Endothelial cell of umbilical vein (primary cell): ENCODE data around the gene CORO2B. TPM values are rescaled to one million over a fixed set of nuclear protein-coding genes. Genes with fewer than 3 reads are reported as not detected.

Experiments
- BruUV-seq: library from RNA; stranded (reverse); fragments of 400-500 nt; replicated peaks from 2 replicates; lab custom pipeline; 2021; lab: Mats Ljungman, UMichigan
- CTCF ChIA-PET: fragments of 300-600, 350-600 bp; sonication (Branson Sonifier 250); formaldehyde crosslinking; loops from one replicate; lab custom pipeline; 2021; ENCODE audit warnings: antibody characterized with exemption, inconsistent platforms; lab: Charles Lee
- POLR2A ChIA-PET: fragments of 300-600, 350-600 bp; sonication (Branson Sonifier 250); formaldehyde crosslinking; loops from one replicate; lab custom pipeline; 2021; ENCODE audit warnings: antibody characterized with exemption, inconsistent platforms; lab: Charles Lee
- DNase-seq: peaks from one replicate; pipeline ENCODE4 v3.0.0-alpha.2; 2011; ENCODE audit warnings: low read depth, low spot score
- FAIRE-seq: peaks from 2 replicates; lab custom pipeline; 2011; peaks lifted over from hg19 to GRCh38; lab: Jason Lieb, UNC
- H2AFZ ChIP-seq: 2 replicates; pipeline ENCODE4 v1.6.0; 2012; ENCODE audit warnings: low read depth, low read length, control low read depth, inconsistent platforms
- H3K27ac ChIP-seq: 2 replicates; pipeline ENCODE4 v1.5.1; 2011; ENCODE audit warnings: low read depth, mild to moderate bottlenecking, control low read depth, low read length, moderate library complexity; ENCODE audit not compliant: insufficient read depth
- H3K27me3 ChIP-seq, 2 experiments: 2 replicates each; pipeline versions ENCODE4 v1.6.0 to v1.6.1; 2011; ENCODE audit warnings: low read length in 2 of 2, mixed read lengths in 1 of 2; ENCODE audit not compliant: control insufficient read depth in 2 of 2, insufficient read depth in 2 of 2
- H3K36me3 ChIP-seq, 2 experiments: 2 replicates in 1 of 2; 3 replicates in 1 of 2; pipeline ENCODE4 v1.5.1; 2011; ENCODE audit warnings: low read length in 2 of 2, mild to moderate bottlenecking in 1 of 2, moderate library complexity in 1 of 2; ENCODE audit not compliant: control insufficient read depth in 2 of 2, insufficient read depth in 2 of 2; ENCODE audit errors: extremely low read depth in 1 of 2
- H3K4me1 ChIP-seq: 3 replicates; pipeline ENCODE4 v1.5.1; 2011; ENCODE audit warnings: mild to moderate bottlenecking, low read length; ENCODE audit not compliant: control insufficient read depth, insufficient read depth; ENCODE audit errors: extremely low read depth
- H3K4me2 ChIP-seq: 2 replicates; pipeline ENCODE4 v1.6.1; 2011; ENCODE audit warnings: low read length, control low read depth, mixed read lengths; ENCODE audit not compliant: insufficient read depth
- H3K4me3 ChIP-seq, 3 experiments: fragments of 200-600 bp in 1 of 3; sonication (generic), shearing (Covaris generic) in 1 of 3; replicated peaks in 1 of 3; 2 replicates each; pipeline ENCODE4 v1.5.1; 2011 to 2016; ENCODE audit warnings: control low read depth in 3 of 3, low read length in 3 of 3, mild to moderate bottlenecking in 2 of 3, inconsistent platforms in 1 of 3, low read depth in 1 of 3, moderate library complexity in 1 of 3; ENCODE audit not compliant: insufficient read depth in 1 of 3
- H3K79me2 ChIP-seq: 2 replicates; pipeline ENCODE4 v1.6.0; 2012; ENCODE audit warnings: low read length, inconsistent platforms; ENCODE audit not compliant: control insufficient read depth, insufficient read depth
- H3K9ac ChIP-seq: replicated peaks from 2 replicates; pipeline ENCODE3; 2011; ENCODE audit warnings: low read length, control low read depth; ENCODE audit not compliant: insufficient read depth; ENCODE audit errors: extremely low read depth
- H3K9me1 ChIP-seq: replicated peaks from 3 replicates; pipeline ENCODE4 v1.6.0; 2011; ENCODE audit warnings: mild to moderate bottlenecking, low read length; ENCODE audit not compliant: control insufficient read depth, insufficient read depth; ENCODE audit errors: extremely low read depth
- H3K9me3 ChIP-seq: replicated peaks from 2 replicates; pipeline ENCODE4 v1.5.1; 2012; ENCODE audit warnings: low read length, inconsistent platforms; ENCODE audit not compliant: control insufficient read depth, insufficient read depth
- H4K20me1 ChIP-seq: replicated peaks from 2 replicates; pipeline ENCODE3; 2011; ENCODE audit warnings: mild to moderate bottlenecking, low read length; ENCODE audit not compliant: control insufficient read depth, insufficient read depth; ENCODE audit errors: extremely low read depth
- CTCF ChIP-seq, 2 donors: IDR thresholded peaks; 1 replicate in 1 of 2; 2 replicates in 1 of 2; pipeline ENCODE4 v1.5.1; 2011; ENCODE audit warnings: low read length in 2 of 2, mild to moderate bottlenecking in 2 of 2, moderate library complexity in 2 of 2, control low read depth in 1 of 2, inconsistent platforms in 1 of 2, low read depth in 1 of 2; ENCODE audit not compliant: insufficient read depth in 1 of 2; ENCODE audit errors: extremely low read depth in 1 of 2
- EZH2 ChIP-seq: IDR thresholded peaks from 2 replicates; pipeline ENCODE4 v1.6.1; 2012; ENCODE audit warnings: borderline replicate concordance, low read depth, mild to moderate bottlenecking, moderate library complexity, low read length, inconsistent platforms; ENCODE audit not compliant: severe bottlenecking
- FOS ChIP-seq: IDR thresholded peaks from 2 replicates; pipeline ENCODE4 v1.6.1; 2011; ENCODE audit warnings: mild to moderate bottlenecking, low read length, moderate library complexity, borderline replicate concordance; ENCODE audit not compliant: insufficient read depth
- GATA2 ChIP-seq: IDR thresholded peaks from 2 replicates; pipeline ENCODE4 v1.7.0; 2011; ENCODE audit warnings: low read depth, mild to moderate bottlenecking, moderate library complexity, mixed read lengths, low read length; ENCODE audit not compliant: insufficient read length, insufficient read depth
- JUN ChIP-seq: IDR thresholded peaks from 2 replicates; pipeline ENCODE4 v1.6.1; 2011; ENCODE audit warnings: borderline replicate concordance, low read depth; ENCODE audit not compliant: insufficient read length, insufficient read depth
- MAX ChIP-seq: IDR thresholded peaks from 2 replicates; pipeline ENCODE4 v1.6.1; 2011; ENCODE audit not compliant: insufficient read depth, insufficient read length
- MYC ChIP-seq: IDR thresholded peaks from one replicate; pipeline ENCODE4 v1.6.1; 2011; ENCODE audit warnings: mild to moderate bottlenecking, low read depth, low read length
- POLR2A ChIP-seq: IDR thresholded peaks from 2 replicates; pipeline ENCODE4 v1.6.1; 2012; ENCODE audit warnings: low read depth, mild to moderate bottlenecking, control low read depth, low read length
- POLR2AphosphoS5 ChIP-seq: IDR thresholded peaks from 2 replicates; pipeline ENCODE4 v1.6.1; 2012; ENCODE audit warnings: low read depth, mild to moderate bottlenecking, control low read depth, low read length, moderate library complexity; ENCODE audit not compliant: insufficient read depth
- dilution Hi-C: fragments of 300-500 bp; cut with MboI; formaldehyde crosslinking; loops from one replicate; pipeline ENCODE4 v1.15.0; 2019; ENCODE audit warnings: low sequenced_read_pairs; ENCODE audit not compliant: extremely low pct_ligation_motif_present
- intact Hi-C: fragments of 100-400 bp; cut with micrococcal nuclease; formaldehyde crosslinking; loops from one replicate; pipeline ENCODE4 v1.10.0; 2022
- polyA plus RNA-seq, 4 experiments: library from polyadenylated mRNA; depleted of rRNA in 3 of 4; stranded (reverse) in 3 of 4; unstranded in 1 of 4; fragments of >200 nt; gene quantifications; 2 replicates each; pipeline versions ENCODE4 v1.2.1 to v1.2.3, GENCODE V29; 2011 to 2012; ENCODE audit warnings: missing spikeins in 1 of 4
- total RNA-seq: library from RNA; stranded (reverse); gene quantifications from 2 replicates; pipeline ENCODE4 v1.2.3, GENCODE V29; 2021

The CORO2B gene
- total and polyA plus RNA-seq, 2 donors (not counting 3 experiments of a cell fraction or from before 2014, with no cell fraction given), result 2.4 to 3.7 TPM

- Histone ChIP-seq H2AFZ (no peak overlapping the region), H3K27ac (no peak overlapping the region), H3K4me2 (no peak overlapping the region), H4K20me1 (no peaks in the 10 kb centered on the region), H3K4me3 (no peak overlapping the region), H3K9ac (no peak overlapping the region), H3K79me2 (no peaks in the 10 kb centered on the region), H3K4me1 (no peaks in the 10 kb centered on the region), H3K9me1 (no peaks in the 10 kb centered on the region), H3K9me3 (no peaks in the 10 kb centered on the region), H3K36me3 (no peaks in the 10 kb centered on the region), H3K27me3 (peaks cover 0 to 4% of the 10 kb centered on the region in 2 experiments)
- intact Hi-C loops, result no loop called here
- POLR2A ChIA-PET, result no interaction called here
- TF ChIP-seq GATA2, result no peak
- TF ChIP-seq JUN, result no peak
- no peak for TF ChIP-seq MAX
- no peak for TF ChIP-seq FOS
- TF ChIP-seq CTCF (IDR thresholded peaks at IDR 0.05; ENCODE audit: extremely low read depth in 1 of 2, insufficient read depth in 1 of 2, low read depth in 1 of 2, low read length in 2 of 2), result no peak
- no peak for TF ChIP-seq MYC
- TF ChIP-seq POLR2A, result no peak
- no peak for TF ChIP-seq POLR2AphosphoS5
- no peak for TF ChIP-seq EZH2
- CTCF ChIA-PET, result interaction anchor here (1.2 to 1.3 kb wide), 2 partner anchors 41 to 66 kb away, joined by 4 to 5 read pairs; no protein-coding TSS in a partner anchor
- dilution Hi-C loops, result no loop called here
- no peak for FAIRE-seq
- BruUV-seq, result no TSS peak
- DNase-seq, result no peak
Observed at GRCh38 chr15:68626739-68627138, 47.9 kb downstream of the CORO2B start.
